Activated CD4-positive, CD25-positive, alpha-beta regulatory T cell treated with anti-CD3 and anti-CD28 coated beads, Interleukin-2, amount 50 U/mL, for 16 hours (primary cell): ENCODE data around the gene PCYT1A.

ENCODE experiments used
- DNase-seq: peaks from one replicate; pipeline ENCODE4 v3.0.0-alpha.2; 2020; ENCODE audit warnings: low read depth, low spot score

Gene PCYT1A

DNA sequence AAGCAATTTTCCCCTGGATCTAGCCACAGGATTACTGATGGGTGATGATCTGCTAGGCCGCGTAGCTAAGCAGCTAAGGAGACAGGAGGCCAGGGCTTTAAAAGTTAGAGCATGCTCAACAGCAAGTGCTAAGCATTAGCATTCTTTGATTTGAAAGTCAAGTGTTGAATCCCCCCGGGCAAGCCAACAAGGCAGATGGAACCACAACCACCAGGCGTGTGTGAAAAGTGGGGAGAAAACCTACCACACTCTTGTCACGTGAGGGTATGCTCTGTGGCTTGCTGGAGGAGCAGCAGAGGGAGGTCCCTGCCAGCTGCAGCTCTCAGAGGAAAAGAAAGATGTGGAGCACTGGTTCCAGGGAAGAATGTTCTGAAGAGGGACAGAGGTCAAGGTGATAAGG lies 50.3 kb downstream of the PCYT1A start:
- no peak for DNase-seq

- no peak for DNase-seq
Observed at GRCh38 chr3:196236223-196236622, 51.3 kb downstream of the PCYT1A start.

DNA sequence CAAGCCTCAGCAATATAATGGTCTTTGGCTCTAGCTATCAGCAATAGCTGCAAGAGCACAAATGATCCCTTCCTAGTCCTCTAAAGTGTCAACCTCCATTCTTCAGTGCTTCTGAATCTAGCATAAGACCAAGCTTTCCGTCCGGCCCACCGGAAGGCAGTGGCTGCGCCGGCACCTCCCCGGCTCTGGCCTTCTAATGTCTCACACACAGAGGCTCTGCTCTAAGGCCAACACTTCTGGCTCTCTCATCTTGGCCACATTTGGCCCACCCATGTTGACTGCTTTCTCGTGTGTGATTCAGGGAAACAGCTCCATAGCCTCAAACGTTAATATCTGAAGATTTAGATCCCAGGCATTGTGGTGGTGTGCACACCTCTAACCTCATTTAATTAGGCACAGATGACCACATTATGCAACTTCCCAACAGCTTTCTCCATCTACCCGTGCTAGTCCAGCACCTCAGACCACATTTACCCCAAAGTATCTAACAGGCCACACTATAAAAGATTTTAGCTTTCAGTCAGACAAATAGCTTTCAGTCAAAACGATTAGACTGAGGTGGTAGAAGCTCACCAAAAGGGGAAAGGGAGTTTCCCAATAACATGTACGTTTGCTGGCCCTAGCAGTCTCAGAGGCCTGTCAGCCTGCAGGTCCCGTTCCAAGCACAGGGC lies 51.9 kb downstream of the PCYT1A start:
- no peak for DNase-seq

DNA sequence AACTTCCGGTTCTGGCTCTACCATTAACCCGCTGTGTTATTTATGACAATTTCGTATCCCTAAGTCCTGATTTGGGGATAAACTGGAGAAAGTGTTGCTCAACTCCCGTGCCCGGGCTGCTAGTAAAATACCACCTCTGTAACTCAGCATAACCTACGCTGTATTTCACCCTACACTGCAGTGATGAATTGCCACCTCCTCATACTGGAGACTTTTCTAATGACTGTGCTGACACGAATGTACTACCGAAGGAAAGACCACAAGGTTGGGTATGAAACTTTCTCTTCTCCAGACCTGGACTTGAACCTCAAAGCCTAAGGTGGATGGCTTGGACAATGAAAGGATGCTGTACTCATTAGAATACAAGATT lies 54.7 kb downstream of the PCYT1A start:
- DNase-seq, result no peak

DNA sequence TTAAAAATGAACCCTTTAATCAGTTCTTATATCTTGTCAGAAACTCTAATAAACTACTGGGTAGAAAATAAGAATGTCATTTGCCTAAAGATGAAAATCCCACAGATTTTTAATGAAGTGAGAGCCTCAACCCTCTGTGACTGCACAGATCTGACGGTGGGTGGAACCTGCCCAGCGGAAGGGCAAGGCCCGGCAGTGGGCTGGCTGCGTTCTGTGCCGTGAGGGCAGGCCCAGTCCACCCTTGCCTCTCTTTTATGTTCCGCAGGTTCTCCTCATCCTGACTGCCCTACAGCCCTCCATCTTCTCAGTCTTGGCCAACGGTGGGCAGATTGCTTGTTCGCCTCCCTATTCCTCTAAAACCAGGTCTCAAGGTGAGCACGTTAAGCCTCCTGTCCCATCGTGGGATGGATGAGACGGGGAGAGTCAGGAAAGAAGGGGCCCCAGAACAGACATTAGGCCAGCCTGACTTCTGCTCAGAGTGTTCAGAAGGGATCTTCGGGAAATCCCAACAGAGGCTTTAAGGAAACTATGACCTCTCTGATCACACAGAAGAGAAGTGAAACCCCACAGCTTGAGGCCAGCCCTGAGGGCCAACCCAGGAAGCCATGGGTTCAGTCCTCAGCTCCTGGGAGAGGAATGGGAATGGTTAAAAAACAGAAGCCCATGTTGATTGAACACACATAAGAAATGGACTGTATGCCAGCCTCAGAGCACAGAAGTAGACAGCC lies 55.2 kb downstream of the PCYT1A start:
- DNase-seq, result no peak

GRCh38 chr3:196227629-196228493 lies 59.7 kb downstream of the PCYT1A start:
- DNase-seq, result no peak

DNA sequence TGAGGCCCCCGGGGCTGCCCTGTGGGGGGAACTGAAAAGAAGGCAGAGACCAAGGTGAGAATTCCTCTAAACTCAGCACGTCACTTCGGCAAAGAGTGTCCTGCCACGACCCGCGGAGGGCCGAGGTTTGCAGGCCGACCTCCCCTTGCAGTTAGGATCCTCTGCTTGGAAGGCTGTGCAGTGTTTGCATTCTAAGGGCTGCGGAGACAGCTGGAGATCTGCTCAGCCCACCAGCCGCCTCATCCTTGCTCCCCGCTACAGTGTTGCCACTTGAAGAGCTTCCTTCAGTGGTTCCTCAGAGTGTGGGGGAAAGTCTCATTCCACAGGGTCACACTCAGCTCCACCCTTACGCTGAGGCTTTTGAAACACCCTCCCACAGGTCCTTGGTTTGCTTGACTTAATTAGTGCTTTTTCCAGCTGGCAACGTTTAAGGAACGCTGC lies 60.4 kb downstream of the PCYT1A start:
- no peak for DNase-seq

GRCh38 chr3:196225763-196226364 lies 61.7 kb downstream of the PCYT1A start:
- no peak for DNase-seq

DNA sequence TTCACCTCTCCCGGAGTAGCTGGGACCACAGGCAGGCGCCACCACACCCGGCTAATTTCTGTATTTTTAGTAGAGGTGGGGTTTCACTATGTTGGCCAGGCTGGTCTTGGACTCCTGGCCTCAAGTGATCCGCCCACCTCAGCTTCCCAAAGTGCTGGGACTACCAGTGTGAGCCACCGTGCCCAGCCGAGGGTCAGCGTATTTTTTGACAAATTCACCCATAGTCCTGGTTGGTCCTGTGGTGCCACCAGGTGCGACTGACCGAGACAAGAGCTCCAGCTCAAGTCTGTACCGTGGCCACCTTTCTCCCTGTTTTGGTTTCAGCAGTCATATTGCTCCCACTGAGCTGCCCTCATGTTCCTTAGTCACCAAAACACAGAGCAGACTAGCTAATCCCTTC lies 62.4 kb downstream of the PCYT1A start:
- no peak for DNase-seq

DNA sequence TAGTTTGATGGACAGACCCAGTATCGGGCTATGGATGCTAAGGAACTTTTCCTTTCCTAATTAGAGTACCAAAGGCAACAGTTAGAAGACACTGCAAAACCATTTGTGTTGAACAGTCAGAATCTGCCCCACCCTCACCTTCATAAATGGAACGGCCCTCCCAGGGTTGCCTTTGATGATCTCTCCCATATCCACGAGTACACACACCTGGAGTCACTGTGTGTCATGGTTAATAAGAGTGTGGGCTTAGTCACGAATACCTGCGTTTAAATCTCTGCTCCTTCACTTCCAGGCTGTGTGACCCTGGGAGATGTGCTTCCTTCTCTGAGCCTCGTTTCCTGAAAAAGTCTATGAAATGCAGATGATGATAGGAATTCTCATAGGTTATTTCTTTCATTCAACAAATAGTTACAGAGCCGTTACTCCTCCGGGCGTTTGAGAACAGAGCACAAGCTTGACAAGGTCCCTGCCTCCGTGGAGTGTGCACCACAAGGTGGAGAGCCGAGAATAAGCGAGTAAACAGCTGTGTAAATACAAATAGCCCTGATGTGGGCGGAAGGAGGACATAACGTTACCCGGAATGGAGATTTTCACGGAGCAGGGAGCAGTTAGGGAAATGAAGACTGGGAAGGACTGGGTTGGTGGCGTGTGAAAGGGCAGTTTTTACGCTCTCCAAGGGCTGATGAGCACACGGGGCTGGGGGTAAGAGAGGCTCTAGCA lies 64.5 kb downstream of the PCYT1A start:
- DNase-seq, result no peak

GRCh38 chr3:196220991-196221390 lies 66.5 kb downstream of the PCYT1A start:
- DNase-seq, result no peak

DNA sequence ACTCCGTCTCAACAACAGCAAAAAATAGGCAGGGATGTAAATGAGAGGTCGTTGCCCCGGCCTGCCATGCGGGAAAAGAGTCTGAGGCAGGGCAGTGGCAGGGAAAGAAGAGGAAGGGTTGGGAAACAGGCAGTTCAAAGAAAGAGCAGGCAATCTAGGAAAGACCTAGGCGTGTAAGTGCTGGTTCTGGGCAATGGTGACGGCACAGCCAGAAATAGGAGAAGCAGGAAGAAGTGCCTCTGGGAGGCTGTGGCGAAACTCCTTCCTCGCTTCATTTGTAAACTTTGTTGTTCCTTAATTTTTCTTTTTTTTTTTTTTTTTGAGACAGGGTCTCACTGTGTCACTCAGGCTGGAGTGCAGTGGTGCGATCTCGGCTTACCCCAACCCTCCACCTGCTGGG lies 66.9 kb downstream of the PCYT1A start:
- DNase-seq, result no peak

DNA sequence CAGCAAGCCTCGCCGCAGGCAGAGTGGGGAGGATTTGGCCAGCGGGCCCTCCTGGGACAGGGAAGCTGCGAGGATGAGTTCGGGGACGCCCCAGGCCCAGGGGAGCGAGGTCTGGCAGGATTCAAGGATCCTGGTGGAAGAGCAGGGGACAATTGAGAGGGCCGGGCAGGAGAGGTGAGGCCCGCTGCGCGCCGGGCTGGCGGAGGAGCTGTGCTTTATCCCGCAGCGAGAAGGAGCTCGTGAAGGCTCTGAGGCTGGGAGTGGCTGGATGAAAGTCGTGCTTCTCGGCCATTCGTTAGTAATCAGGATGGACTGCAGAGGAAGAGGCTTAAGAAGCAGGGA lies 67.6 kb downstream of the PCYT1A start:
- DNase-seq, result no peak

DNA sequence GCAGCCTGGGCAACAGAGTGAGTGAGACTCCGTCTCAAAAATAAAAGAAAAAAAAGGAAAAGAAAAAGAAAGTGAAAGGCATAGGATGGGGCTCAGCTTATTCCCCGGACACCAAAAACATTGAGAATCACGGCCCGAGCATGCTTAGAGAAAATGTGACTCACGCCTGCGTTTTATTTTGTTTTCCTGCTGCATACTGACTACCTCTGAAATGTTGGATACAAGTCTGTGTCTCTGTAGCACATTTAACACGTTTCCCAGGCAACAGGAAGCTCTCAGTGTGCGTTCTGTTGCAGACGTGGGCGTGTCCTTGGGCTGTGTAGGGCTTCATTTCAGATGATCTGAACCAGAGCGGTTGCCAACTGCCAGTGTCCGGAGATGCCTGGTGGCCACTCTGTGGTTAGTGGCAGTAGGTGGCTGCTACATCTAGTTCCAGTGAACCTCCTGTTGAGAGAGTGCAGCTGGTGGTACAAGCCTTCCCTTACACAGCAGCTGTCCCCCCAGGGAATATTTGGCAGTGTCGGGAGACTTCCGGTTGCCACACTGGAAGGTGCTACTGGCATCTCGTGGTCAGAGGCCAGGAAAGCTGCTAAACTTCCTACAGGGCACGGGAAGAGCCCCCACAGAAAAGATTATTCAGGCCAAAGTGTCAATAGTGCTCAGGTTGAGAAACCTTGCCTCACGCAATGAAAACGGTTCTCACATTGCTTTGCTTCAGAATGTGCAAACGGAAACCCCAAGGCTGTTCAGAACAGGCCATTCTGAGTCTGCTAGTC lies 68.1 kb downstream of the PCYT1A start:
- no peak for DNase-seq

DNA sequence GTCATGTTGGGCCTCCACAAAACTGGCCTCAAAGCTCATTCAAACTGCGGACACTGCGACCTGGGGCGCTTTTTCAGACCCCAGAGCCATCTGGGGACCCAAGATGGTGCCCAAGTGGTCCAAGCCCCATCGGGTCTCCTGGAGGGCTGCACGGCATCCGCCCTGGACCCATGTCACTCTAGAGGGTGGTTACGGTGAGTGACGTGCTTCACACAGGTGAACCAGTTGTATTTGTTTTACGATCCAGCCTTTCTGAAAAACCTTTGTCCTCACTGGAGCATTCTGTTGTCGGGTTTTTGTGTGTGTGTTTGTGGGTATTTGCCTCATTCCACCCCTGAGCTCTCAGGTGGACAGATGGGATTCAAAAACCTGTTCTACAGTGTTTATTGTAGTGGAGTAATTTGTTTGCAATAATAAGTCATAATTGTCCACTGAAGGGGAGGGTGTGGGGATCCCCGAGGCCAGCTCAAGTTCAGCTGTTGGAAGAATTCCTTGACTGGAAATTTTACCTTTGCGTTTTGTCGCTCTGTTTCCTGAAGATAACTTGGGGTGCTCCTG lies 69.3 kb downstream of the PCYT1A start:
- no peak for DNase-seq

DNA sequence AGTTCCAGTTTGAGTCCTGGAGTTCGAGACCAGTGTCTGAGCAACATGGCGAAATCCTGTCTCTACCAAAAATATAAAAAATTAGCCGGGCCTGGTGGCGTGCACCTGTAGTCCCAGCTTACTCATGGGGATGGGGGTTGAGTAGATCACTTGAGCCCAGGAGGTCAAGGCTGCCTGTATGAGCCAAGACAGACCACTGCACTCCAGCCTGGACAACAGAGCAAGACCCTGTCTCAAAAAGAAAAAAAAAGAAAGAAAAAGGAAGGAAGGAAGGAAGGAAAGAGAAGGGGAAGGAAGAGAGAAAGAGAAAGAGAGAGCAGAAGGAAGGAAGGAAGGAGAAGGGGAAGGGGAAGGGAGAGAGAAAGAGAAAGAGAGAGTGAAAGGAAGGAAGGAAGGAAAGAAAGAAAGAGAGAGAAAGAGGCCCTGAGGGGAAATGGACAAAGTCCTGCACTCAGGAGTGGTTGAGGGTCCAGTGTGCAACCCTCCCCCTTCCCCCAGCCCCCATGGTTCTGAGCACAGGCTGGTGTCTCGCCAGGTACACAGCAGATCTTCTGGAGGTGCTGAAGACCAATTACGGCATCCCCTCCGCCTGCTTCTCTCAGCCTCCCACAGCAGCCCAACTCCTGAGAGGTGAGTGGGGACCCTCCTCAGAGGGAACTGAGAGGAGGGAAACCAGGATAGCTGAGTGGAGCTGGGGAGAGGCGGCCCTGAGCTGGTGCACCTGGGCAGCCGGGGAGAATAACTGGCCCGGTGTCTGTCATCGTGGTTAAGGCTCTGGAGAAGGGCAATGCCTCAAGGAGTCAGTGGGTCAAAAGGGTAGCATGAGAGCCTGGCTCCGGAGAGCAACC lies 70.0 kb downstream of the PCYT1A start:
- no peak for DNase-seq

- no peak for DNase-seq
Observed at GRCh38 chr3:196216681-196217211, 70.8 kb downstream of the PCYT1A start.

- no peak for DNase-seq
Observed at GRCh38 chr3:196216089-196216564, 71.4 kb downstream of the PCYT1A start, which contains the start of gene SLC51A. Gene SLC51A (plus strand): TSS chr3:196216534. CDS start chr3:196216713, 179 bp downstream.

- no peak for DNase-seq
Observed at GRCh38 chr3:196215493-196216020, 72.0 kb downstream of the PCYT1A start.
